Measurements from ENCODE around the gene CHCHD1. TPM values are rescaled to one million over a fixed set of nuclear protein-coding genes. Genes with fewer than 3 reads are reported as not detected.

CHCHD1 gene
- total and polyA plus RNA-seq, 3 donors from 2014 or later, result 27.9 to 37.4 (median 31.3) TPM

DNA sequence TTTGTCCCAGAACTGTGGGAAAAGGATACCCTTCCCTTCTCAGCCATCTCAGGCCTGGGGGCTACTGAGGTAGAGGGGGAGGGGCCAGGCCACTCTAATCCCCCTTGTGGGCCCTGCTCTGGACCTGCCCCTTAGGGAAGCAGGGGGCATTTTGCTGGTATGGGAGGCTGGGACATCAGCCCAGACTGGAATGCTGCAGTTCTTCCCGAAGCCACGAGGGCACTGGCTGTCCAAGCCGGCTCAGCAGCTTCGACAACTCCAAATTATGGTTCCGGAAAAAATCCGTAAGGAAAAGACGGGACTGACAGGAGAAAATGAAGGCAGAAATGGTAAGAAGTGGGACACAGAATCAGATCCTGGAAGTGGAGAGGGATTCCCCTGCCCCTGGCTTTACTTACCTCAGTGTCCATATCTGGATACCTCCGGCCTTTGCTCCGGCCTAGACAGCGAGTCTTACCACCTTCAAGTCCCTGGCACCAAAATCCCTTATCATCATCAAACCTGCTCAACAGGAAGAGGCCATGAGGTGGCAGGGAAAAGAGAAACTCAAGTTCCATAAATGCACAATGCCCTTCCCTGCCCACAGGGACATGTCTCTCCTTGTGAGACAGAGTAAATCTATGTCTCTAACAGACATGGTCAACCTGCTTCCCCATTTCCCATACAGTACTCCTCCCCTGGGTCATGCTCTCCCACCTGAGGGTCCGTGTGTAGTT lies 20.6 kb downstream of the CHCHD1 start:
- Histone ChIP-seq H3K36me3 (ENCODE audit: low read depth, missing control alignments) (no peaks in the 10 kb centered on the region), H3K27ac (no peak overlapping the region), H3K27me3 (no peaks in the 10 kb centered on the region), H3K4me1 (no peaks in the 10 kb centered on the region), H3K9me3 (no peaks in the 10 kb centered on the region), H3K4me3 (no peak overlapping the region)
- TF ChIP-seq, protein P1, sequence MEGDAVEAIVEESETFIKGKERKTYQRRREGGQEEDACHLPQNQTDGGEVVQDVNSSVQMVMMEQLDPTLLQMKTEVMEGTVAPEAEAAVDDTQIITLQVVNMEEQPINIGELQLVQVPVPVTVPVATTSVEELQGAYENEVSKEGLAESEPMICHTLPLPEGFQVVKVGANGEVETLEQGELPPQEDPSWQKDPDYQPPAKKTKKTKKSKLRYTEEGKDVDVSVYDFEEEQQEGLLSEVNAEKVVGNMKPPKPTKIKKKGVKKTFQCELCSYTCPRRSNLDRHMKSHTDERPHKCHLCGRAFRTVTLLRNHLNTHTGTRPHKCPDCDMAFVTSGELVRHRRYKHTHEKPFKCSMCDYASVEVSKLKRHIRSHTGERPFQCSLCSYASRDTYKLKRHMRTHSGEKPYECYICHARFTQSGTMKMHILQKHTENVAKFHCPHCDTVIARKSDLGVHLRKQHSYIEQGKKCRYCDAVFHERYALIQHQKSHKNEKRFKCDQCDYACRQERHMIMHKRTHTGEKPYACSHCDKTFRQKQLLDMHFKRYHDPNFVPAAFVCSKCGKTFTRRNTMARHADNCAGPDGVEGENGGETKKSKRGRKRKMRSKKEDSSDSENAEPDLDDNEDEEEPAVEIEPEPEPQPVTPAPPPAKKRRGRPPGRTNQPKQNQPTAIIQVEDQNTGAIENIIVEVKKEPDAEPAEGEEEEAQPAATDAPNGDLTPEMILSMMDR (IDR thresholded peaks at IDR 0.05), result no peak
- no peak for TF ChIP-seq POLR2A (IDR thresholded peaks at IDR 0.05)
- intact Hi-C loops (cut with DNase I; ENCODE audit: low total_unique reads), result no loop called here
- DNase-seq, result no peak
- WGBS, 2 donors, result 75 to 82% methylated on average over 11 of the region's 11 CpGs

DNA sequence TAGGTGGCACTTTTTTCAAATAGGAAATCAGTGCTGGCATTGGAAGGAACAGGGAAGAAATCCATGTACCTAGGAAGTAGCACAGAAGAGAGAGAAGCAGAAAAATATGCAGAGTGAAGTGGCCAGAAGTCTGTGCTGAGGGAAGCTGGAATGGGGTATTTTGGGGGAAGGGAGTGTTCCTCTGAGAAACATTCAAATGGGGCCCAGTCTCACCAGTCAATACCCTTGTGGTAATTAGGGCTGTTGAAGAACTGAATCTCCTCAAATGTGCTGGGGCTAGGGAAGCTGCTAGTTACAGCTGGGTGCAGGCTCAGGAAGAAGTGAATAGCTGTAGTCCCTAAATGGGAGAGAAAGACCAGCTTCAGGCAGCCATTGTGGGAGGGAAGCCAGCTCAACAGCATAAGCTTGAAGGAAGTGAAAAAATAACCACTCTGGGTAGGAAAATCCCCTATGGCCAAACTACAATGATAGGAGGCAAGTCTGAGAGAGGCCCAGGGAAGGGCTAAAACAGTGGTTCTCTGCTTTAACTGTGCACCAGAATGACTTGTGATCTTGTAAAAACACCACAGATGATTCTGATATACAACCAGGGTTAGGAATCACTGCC lies 21.9 kb downstream of the CHCHD1 start:
- H3K27me3 ChIP-seq, result no peaks in the 10 kb centered on the region
- H3K4me3 ChIP-seq, result no peak overlapping the region
- no peak for TF ChIP-seq POLR2A (IDR thresholded peaks at IDR 0.05)
- H3K36me3 ChIP-seq (ENCODE audit: low read depth, missing control alignments), result no peaks in the 10 kb centered on the region
- H3K4me1 ChIP-seq, result no peaks in the 10 kb centered on the region
- intact Hi-C loops (cut with DNase I; ENCODE audit: low total_unique reads), result no loop called here
- H3K9me3 ChIP-seq, result no peaks in the 10 kb centered on the region
- no peak for DNase-seq
- no peak overlapping the region for H3K27ac ChIP-seq

DNA sequence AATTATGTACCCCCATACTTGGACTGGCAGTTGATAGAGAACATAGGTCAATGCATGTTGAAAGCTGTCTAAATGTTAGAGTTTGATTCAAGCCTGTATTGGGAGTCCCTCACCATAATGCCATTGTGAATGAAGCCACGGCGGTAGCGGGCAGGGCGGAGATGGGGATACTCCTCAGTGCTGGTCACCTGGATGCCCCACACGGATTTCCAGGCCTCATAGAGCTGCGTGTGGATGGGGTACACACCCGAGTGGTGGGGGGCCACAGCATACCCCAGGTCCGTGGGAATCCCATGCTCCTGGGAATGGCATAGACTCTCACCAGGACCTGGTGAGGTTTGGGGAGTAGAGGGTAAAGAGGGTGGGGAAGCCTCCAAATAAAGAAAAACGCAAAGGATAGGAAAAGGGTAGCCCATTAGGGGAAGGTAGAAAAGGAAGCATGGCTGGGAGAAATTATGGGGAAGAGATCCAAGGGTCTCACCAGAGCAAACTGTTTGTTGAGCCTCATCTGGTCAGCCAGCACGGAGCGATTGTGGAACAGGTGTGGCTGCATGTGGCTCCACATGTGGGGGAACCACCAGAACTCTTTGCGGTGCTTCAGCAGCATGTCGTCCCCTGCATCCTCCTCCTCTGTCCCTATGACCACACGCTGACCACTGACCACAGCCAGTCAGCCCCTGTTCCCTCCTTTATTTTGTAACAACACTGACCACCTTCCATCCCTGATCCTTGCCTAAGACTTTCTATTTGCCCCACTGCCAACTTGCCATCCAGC lies 24.5 kb downstream of the CHCHD1 start:
- no peaks in the 10 kb centered on the region for H3K27me3 ChIP-seq
- no peaks in the 10 kb centered on the region for H3K9me3 ChIP-seq
- TF ChIP-seq POLR2A (IDR thresholded peaks at IDR 0.05), result no peak
- TF ChIP-seq, protein P1 (IDR thresholded peaks at IDR 0.05), result no peak
- no peak overlapping the region for H3K4me3 ChIP-seq
- H3K27ac ChIP-seq, result no peak overlapping the region
- WGBS, 2 donors, result 94% methylated on average over 14 of the region's 14 CpGs
- H3K36me3 ChIP-seq (ENCODE audit: low read depth, missing control alignments), result no peaks in the 10 kb centered on the region
- H3K4me1 ChIP-seq, result no peaks in the 10 kb centered on the region
- intact Hi-C loops (cut with DNase I; ENCODE audit: low total_unique reads), result no loop called here
- no peak for DNase-seq

DNA sequence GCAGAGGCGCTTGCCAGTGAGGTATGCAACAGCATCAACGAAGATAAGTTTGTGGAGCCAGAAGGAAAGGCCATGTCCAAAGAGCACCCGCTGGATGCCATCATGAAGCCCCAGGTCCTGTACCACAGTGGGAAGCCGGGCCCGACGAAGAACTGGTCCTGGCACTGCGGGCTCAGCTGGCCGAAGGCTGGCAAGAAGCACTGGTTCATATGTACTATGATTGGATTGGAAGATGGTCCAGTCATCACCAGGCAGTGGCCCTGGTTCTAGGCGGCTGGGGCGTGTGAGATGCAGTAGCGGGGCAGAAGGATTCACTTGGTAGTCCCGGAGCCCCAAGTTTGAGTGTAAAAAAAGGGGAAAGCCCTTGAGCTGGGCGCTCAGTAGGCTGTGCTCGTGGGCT lies 25.6 kb downstream of the CHCHD1 start:
- Histone ChIP-seq H3K36me3 (ENCODE audit: low read depth, missing control alignments) (no peaks in the 10 kb centered on the region), H3K9me3 (no peaks in the 10 kb centered on the region), H3K4me1 (no peaks in the 10 kb centered on the region), H3K27me3 (no peaks in the 10 kb centered on the region), H3K4me3 (no peak overlapping the region), H3K27ac (no peak overlapping the region)
- WGBS, 2 donors, result 94 to 96% methylated on average over 14 of the region's 14 CpGs
- DNase-seq, result no peak
- intact Hi-C loops (cut with DNase I; ENCODE audit: low total_unique reads), result no loop called here
- no peak for TF ChIP-seq POLR2A (IDR thresholded peaks at IDR 0.05)

DNA sequence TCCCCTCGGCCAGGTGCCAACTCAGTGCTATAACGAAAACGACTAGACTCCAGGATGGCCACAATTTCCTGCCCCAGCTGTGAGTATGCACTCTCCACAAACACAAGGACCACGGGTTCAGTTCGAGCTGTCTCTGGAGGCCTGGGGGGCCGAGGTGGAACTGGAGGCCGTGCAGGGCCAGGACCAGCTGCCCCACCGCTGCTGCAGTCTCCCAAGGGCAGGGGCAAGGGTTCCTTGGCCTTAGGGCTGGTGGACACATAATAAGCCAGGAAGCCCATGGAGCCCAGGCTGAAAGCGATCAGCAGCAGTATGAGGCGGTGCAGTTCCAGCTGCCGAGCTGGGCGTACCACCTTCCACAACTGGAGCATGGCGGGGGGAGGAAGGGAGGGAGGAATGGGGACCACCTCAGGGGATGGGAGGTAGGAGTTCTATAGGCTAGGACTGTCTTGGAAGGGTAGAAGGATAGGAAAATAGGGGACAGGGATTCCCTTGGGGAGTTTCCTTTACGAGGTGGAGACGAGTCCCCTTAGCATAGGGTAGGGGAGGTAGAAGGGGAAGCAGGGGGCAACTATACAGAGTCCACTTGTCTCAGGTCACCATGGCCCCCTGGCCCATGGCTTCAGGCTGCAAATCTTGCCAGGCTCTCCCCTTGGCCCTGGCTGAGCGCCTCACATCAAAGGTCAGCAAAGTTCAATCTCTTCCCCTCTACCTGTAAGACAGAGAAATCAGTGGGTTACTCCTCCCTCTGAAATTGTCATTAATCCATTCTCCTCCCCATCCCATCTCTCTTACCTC lies 26.4 kb downstream of the CHCHD1 start:
- no peak overlapping the region for H3K27ac ChIP-seq
- WGBS, 2 donors, result 89 to 92% methylated on average over 16 of the region's 16 CpGs
- H3K4me3 ChIP-seq, result no peak overlapping the region
- no peaks in the 10 kb centered on the region for H3K9me3 ChIP-seq
- DNase-seq, result no peak
- no peak for TF ChIP-seq POLR2A (IDR thresholded peaks at IDR 0.05)
- TF ChIP-seq, protein P1 (IDR thresholded peaks at IDR 0.05), result no peak
- H3K27me3 ChIP-seq, result no peaks in the 10 kb centered on the region
- H3K36me3 ChIP-seq (ENCODE audit: low read depth, missing control alignments), result no peaks in the 10 kb centered on the region
- no peaks in the 10 kb centered on the region for H3K4me1 ChIP-seq
- intact Hi-C loops (cut with DNase I; ENCODE audit: low total_unique reads), result no loop called here
